GM12878 (cell line): ENCODE results near the gene ERBB3.

ENCODE experiments used
- MXI1 ChIP-seq: fragments of 150-350 bp; IDR thresholded peaks from 2 replicates; pipeline ENCODE4 v1.6.1; 2011; ENCODE audit warnings: low read depth, mild to moderate bottlenecking, inconsistent platforms, low read length, improper control_type of control experiment
- POLR2A ChIP-seq: IDR thresholded peaks from 2 replicates; pipeline ENCODE4 v1.6.1; 2011; ENCODE audit warnings: low read depth, mild to moderate bottlenecking, low read length
- SRF ChIP-seq, 2 experiments: IDR thresholded peaks; 2 replicates each; pipeline ENCODE4 v1.6.1; 2011; ENCODE audit warnings: low read depth in 2 of 2, low read length in 2 of 2, mild to moderate bottlenecking in 1 of 2, moderate library complexity in 1 of 2
- TCF7 ChIP-seq: IDR thresholded peaks from 2 replicates; pipeline ENCODE4 v1.6.1; 2014; ENCODE audit warnings: antibody characterized with exemption, borderline replicate concordance
- TF ChIP-seq, protein P1 (sequence below): IDR thresholded peaks from 2 replicates; pipeline ENCODE4 v1.6.1; 2011; ENCODE audit warnings: borderline replicate concordance, low read depth, mild to moderate bottlenecking, moderate library complexity, low read length; ENCODE audit not compliant: insufficient read depth, poor library complexity, severe bottlenecking

DNA sequence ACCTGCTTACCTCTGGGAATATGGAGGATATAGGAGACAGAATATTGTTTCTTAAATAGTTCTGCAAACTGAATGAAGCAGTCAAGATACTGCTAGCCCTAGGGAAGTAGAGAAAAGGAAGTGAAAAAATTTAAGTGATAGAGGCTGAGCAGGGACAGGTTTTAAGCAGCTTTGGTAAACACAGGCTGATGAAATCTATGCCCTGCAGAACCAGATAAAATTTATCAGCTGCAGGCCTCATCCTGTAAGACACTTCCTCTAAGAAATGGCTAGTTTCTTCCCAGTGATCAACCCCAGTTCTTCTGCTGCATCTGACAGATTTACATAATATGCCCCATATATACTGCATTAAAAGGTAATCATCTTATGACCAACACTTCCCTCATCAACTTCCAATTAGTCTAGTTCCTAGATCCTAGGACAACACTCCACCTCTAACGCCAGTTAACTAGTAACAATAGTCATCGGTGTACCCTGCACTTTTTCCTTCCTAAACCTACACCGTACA, 46.8 kb downstream of the ERBB3 start:
- TF ChIP-seq POLR2A (no peak), MXI1 (no peak), SRF (IDR thresholded peaks at IDR 0.05; ENCODE audit: low read depth in 2 of 2, low read length in 2 of 2) (no peak), TCF7 (no peak)
- TF ChIP-seq, protein P1, sequence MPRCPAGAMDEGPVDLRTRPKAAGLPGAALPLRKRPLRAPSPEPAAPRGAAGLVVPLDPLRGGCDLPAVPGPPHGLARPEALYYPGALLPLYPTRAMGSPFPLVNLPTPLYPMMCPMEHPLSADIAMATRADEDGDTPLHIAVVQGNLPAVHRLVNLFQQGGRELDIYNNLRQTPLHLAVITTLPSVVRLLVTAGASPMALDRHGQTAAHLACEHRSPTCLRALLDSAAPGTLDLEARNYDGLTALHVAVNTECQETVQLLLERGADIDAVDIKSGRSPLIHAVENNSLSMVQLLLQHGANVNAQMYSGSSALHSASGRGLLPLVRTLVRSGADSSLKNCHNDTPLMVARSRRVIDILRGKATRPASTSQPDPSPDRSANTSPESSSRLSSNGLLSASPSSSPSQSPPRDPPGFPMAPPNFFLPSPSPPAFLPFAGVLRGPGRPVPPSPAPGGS, result no peak
